Measurements from ENCODE around the gene PTGES3. TPM values are rescaled to one million over a fixed set of nuclear protein-coding genes. Genes with fewer than 3 reads are reported as not detected.

Gene PTGES3
- total and polyA plus RNA-seq, 12 donors, result 43.7 to 139 (median 109) TPM

DNA sequence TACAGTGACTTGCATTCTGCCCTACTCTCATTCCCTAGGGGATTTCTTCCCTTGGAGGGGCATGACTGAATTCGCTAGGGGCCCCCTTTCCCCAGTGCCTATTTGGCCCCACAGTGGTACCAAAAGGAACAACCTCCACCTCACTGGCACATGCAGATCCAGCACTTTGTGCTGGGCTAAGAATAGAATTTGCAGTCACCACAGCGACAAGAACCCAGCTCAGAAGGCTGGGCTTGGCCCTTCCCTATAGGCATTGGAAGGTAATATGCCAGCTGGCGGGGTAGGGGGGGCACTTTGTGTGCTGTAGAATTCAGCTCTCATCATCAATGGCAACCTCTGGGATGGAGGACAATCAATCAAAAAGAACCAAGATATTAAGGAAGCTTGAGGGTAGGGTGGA is 71.8 kb downstream of the PTGES3 start:
- peak in 1 of 2 donors; percentile 38 for DNase-seq
- Histone ChIP-seq H3K9me3 (no peaks in the 10 kb centered on the region), H3K27ac (peak overlapping the region in 8 of 10 donors; percentile 24 to 71 (median 58)), H3K4me1 (peaks cover 7 to 63% (median 49%) of the 10 kb centered on the region in 9 donors), H3K4me3 (no peak overlapping the region), H3K36me3 (peaks cover 3 to 98% (median 65%) of the 10 kb centered on the region in 9 donors), H3K27me3 (no peaks in the 10 kb centered on the region)
- peak; percentile 57 to 97 (median 92) for ATAC-seq
- intact Hi-C loops (cut with DNase I), result no loop called here
- WGBS, 2 donors, result 60 to 61% methylated on average over 3 of the region's 3 CpGs
- TF ChIP-seq, protein P1, sequence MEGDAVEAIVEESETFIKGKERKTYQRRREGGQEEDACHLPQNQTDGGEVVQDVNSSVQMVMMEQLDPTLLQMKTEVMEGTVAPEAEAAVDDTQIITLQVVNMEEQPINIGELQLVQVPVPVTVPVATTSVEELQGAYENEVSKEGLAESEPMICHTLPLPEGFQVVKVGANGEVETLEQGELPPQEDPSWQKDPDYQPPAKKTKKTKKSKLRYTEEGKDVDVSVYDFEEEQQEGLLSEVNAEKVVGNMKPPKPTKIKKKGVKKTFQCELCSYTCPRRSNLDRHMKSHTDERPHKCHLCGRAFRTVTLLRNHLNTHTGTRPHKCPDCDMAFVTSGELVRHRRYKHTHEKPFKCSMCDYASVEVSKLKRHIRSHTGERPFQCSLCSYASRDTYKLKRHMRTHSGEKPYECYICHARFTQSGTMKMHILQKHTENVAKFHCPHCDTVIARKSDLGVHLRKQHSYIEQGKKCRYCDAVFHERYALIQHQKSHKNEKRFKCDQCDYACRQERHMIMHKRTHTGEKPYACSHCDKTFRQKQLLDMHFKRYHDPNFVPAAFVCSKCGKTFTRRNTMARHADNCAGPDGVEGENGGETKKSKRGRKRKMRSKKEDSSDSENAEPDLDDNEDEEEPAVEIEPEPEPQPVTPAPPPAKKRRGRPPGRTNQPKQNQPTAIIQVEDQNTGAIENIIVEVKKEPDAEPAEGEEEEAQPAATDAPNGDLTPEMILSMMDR (IDR thresholded peaks at IDR 0.05), result peak in 1 of 9 donors; percentile 9

DNA sequence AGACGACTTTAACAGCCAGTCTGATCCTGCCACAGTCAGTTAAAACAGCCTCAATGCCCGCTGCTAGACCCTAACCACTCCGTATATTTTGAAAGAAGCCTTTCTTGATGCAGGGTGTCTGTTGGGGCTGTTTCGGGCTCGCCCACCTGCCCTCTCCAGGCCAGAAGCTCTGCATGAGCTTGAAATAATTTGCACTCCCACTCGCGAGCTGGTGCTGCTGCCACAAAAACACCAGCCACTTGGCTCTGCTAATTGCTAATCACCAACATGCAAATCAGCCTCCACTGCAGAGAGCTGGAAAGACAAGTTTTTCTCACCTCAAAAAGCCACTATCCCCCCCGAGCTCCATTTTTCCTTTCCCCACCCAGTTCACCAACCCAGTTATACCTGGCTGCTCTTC is 73.5 kb downstream of the PTGES3 start:
- Histone ChIP-seq H3K36me3 (peaks cover 3 to 98% (median 73%) of the 10 kb centered on the region in 9 donors), H3K4me3 (no peak overlapping the region), H3K4me1 (peaks cover 6 to 51% (median 38%) of the 10 kb centered on the region in 9 donors), H3K9me3 (no peaks in the 10 kb centered on the region), H3K27ac (no peak overlapping the region), H3K27me3 (no peaks in the 10 kb centered on the region)
- intact Hi-C loops (cut with DNase I), result no loop called here
- TF ChIP-seq, protein P1 (IDR thresholded peaks at IDR 0.05), result no peak
- DNase-seq (no peak), ATAC-seq (no peak)
- 89% methylated on average over 8 of the region's 8 CpGs for WGBS, 2 donors

Other genes with a start within 250 kb of the PTGES3 start
- 1 to 10 TPM; 1.0 to 5.2 (median 2.0) TPM for gene TIMELESS, start 238.9 kb downstream of the PTGES3 start, total RNA-seq
- gene TIMELESS, start 238.9 kb downstream of the PTGES3 start, polyA plus RNA-seq, result 1 to 10 TPM; 2.3 to 2.7 TPM
- gene MIP, start 233.6 kb downstream of the PTGES3 start, total RNA-seq, result under 1 TPM in 2 of 10 donors, not detected in 8; 0.09 to 0.30 TPM
- not detected for gene MIP, start 233.6 kb downstream of the PTGES3 start, polyA plus RNA-seq
- 1 to 10 TPM; 3.0 to 5.0 (median 4.4) TPM for gene SPRYD4, start 219.7 kb downstream of the PTGES3 start, total RNA-seq
- 1 to 10 TPM; 1.9 to 2.3 TPM for gene SPRYD4, start 219.7 kb downstream of the PTGES3 start, polyA plus RNA-seq
- 1 to 10 TPM in 2 of 10 donors, under 1 TPM in 8; 0.19 to 1.4 (median 0.52) TPM for gene GLS2, start 200.1 kb downstream of the PTGES3 start, total RNA-seq
- gene GLS2, start 200.1 kb downstream of the PTGES3 start, polyA plus RNA-seq, result under 1 TPM; 0.22 to 0.59 TPM
- 10 to 100 TPM; 24.5 to 39.6 (median 31.5) TPM for gene RBMS2, start 166.5 kb downstream of the PTGES3 start, total RNA-seq
- 10 to 100 TPM in 1 of 2 donors, 1 to 10 TPM in 1; 6.4 to 13.5 TPM for gene RBMS2, start 166.5 kb downstream of the PTGES3 start, polyA plus RNA-seq
- gene BAZ2A, start 58.0 kb downstream of the PTGES3 start, total RNA-seq, result 10 to 100 TPM; 28.7 to 58.7 (median 42.6) TPM
- 10 to 100 TPM in 1 of 2 donors, 1 to 10 TPM in 1; 8.8 to 52.4 TPM for gene BAZ2A, start 58.0 kb downstream of the PTGES3 start, polyA plus RNA-seq
- 1,000 to 10,000 TPM; 2,092 to 3,612 (median 3,330) TPM for gene ATP5F1B, start 42.3 kb downstream of the PTGES3 start, total RNA-seq
- gene ATP5F1B, start 42.3 kb downstream of the PTGES3 start, polyA plus RNA-seq, result 1,000 to 10,000 TPM; 1,003 to 1,981 TPM
- gene NACA, start 37.0 kb upstream of the PTGES3 start, total RNA-seq, result 100 to 1,000 TPM; 476 to 727 (median 613) TPM
- 1,000 to 10,000 TPM; 1,105 to 1,249 TPM for gene NACA, start 37.0 kb upstream of the PTGES3 start, polyA plus RNA-seq
- 1 to 10 TPM; 1.8 to 4.7 (median 3.2) TPM for gene PRIM1, start 64.0 kb upstream of the PTGES3 start, total RNA-seq
- 1 to 10 TPM; 1.9 to 3.0 TPM for gene PRIM1, start 64.0 kb upstream of the PTGES3 start, polyA plus RNA-seq
- under 1 TPM in 2 of 10 donors, not detected in 8; 0.15 to 0.42 TPM for gene HSD17B6, start 75.0 kb upstream of the PTGES3 start, total RNA-seq
- under 1 TPM in 1 of 2 donors, not detected in 1; 0.13 TPM for gene HSD17B6, start 75.0 kb upstream of the PTGES3 start, polyA plus RNA-seq
- under 1 TPM in 2 of 10 donors, not detected in 8; 0.14 to 0.28 TPM for gene SDR9C7, start 246.1 kb upstream of the PTGES3 start, total RNA-seq
- gene SDR9C7, start 246.1 kb upstream of the PTGES3 start, polyA plus RNA-seq, result under 1 TPM; 0.04 to 0.29 TPM